GM19238 (cell line): ENCODE measurements around the gene TBC1D26.
"Not testable (repeated sequence)": the region's sequence is repeated elsewhere in the genome, so short reads cannot be mapped to it uniquely, and the experiment has no call there.

ENCODE experiments used
- DNase-seq: peaks from one replicate; pipeline ENCODE4 v3.0.0; 2011; ENCODE audit warnings: low spot score; ENCODE audit not compliant: insufficient read length

The TBC1D26 gene

DNA sequence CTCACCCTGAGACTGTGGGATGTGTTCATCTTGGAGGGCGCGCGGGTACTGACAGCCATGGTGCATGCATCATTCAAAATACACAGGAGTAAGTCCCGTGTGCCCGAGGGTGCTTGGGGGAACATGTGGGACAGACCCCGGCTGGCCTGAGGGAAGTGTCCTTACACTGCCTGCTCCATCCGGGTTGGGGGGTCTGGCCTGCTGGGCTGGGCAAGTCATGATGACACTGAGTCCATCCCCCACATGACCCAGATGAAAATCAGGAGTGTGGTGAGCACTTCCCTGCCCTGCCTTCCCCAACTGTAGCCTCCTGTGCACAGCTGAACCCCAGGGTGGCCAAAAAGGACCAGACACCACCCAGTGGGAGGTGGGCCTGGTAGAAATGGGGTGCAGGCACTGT is 10.8 kb downstream of the TBC1D26 start:
- DNase-seq, result no peak

DNA sequence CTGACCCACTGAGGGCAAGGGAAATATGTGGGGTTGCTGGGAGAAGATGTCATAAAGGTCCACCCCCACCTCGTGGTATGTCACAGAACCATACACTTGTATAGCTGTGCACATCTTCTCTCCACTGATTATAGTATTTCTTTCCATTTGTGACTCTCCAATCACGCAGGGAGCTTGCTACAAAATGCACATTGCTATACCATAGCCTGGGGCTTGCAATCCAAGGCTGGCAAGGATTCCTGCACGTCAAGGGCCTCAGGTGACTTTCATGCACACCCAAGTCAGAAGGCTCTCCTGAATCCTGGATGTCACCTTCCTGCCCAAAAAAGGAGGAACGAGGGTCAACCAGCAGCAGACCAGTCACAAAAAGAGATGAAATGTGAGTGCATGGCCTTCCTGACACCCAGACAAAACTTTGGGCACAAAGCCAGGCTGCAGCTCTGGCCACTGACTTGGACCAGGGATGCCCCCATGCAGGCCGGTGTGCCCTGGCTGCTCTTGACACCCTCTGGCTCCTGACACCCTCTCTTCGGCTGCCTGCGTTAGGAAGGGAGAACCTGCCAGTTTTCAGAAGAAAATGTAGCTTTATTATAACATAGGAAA is 12.1 kb downstream of the TBC1D26 start:
- DNase-seq, result no peak

DNA sequence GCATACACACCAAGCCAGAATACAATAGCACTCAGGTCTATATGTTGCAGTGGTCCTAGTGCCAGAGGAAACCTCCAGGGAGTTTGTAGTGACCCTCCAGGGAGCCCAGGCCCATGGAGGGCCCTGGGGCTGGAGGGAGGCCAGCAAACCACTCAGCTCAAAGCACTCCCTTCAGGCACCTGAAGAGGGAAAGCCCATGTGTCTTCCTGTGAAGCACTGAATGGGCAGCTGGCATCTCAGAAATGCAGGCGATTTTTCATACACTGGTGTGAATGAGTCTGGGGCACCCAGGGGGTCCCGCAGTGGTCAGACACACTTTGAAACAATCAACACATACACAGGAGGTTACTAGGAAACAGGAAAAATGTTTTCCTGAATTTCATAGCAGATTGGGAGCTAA is 12.8 kb downstream of the TBC1D26 start:
- no peak for DNase-seq

DNA sequence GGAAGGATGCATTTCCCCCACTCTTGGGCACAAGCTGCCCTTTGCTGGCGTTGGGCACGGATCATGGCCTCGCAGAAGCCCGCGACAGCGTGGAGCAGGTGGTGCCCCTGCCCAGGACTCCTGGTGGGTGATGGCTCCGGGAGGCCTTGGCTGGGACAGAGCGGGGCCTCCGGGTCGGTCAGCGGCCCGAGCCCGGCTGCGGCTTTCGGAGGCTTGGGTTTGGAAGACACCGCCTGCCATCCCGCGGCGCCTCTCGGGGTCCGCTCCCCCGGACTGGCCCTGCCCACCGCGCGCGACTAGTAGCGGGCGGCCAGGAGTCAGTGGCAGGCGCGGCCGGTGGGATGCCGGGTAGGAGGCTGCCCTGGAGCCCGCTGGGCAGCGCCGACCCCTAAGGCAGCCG is 17.3 kb downstream of the TBC1D26 start:
- DNase-seq, result not testable (repeated sequence)

DNA sequence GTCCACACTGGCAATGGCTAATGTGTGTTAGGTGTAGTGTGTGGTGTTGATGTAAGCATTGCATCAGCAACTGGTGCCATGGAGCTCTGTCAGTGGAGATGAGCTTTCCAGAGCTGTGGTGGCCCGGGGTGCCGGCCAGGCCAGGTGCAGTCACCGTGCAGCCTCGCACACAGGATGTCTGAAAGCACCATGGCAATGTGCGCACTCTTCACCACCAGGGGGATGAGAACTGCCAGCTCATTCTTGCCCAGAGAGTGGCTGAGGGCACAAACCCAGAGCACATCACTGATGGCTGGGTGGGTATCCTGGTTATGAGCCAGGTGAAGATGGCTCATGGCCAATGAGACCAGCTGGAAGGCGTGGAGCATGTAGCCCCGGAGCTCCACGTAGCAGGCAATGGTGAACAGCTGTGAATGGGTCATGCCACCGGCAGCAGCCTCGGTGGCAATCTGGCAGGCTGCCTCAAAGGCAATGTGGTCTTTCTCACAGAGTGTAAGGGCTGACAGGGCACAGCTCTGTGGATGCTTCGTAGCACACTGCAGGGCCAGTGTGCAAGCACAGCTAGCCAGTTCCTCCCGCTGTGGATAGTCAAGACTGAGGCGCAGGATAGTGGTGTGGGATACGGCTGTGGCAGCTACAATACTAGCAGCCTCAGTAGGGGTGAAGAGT is 36.9 kb downstream of the TBC1D26 start:
- not testable (repeated sequence) for DNase-seq

DNA sequence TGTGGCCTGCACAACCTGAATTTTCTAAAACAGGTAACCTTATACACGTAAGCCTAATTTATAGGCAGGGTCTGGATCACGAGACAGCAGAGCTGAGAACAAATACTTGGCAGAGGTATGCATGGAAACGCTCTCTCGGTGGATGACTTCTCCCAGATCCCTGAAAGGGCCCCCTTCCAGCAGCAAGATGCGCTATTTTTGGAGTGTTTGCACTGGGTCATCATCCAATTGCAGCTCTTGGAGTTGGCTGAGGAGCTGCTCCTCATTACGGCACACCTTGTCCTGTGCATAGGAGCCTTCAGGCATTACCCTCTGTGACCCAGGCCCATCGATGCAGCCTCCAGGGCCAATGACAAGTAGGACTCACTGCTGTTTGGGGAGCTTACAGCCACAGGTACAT is 38.6 kb downstream of the TBC1D26 start:
- not testable (repeated sequence) for DNase-seq

DNA sequence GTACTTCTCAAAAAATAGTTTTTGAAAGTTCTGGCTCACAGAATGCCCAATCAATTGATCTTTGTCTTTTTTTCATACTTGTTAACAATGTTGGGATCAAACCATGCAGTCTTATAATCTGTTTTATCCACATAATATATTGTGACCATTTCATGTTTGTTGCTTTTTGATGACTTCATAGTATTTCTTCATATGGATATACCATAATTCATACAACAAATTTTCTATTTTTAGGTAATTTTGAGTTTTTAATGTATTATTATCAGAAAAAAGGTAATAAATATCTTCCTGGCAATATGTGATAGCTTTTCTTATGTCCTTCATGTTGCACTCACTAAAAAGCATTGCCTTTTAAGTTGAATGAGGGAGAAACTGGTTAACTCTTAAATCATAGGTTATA is 44.8 kb downstream of the TBC1D26 start:
- DNase-seq, result no peak

DNA sequence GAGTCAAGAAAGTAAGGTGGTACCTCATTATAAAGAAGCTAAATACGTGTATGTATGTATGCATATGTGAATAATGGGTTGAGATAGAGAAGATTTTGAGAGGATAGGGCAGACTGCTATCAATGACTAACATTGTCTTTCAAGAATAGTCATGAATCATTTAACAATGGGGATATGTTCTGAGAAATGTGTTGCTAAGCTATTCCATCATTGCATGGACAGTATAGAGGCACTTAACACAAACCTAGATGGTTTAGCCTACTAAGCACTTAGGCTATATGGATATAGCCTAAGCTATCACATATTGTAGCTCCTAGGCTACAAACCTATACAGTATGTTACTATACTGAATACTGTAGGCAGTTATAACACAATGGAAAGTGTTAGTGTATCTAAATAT is 45.2 kb downstream of the TBC1D26 start:
- no peak for DNase-seq

DNA sequence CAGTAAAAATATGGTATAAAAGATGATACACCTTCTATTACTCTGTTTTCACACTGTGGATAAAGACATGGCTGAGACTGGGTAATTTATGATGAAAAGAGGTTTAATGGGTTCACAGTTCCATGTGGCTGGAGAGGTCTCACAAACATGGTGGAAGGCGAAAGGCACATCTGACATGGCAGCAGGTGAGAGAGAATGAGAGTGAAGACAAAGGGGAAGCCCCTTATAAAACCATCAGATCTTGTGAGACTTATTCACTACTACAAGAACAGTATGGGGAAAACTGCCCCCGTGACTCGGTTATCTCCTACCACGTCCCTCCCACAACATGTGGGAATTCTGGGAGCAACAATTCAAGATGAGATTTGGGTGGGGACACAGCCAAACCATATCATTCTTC is 45.6 kb downstream of the TBC1D26 start:
- DNase-seq, result no peak

DNA sequence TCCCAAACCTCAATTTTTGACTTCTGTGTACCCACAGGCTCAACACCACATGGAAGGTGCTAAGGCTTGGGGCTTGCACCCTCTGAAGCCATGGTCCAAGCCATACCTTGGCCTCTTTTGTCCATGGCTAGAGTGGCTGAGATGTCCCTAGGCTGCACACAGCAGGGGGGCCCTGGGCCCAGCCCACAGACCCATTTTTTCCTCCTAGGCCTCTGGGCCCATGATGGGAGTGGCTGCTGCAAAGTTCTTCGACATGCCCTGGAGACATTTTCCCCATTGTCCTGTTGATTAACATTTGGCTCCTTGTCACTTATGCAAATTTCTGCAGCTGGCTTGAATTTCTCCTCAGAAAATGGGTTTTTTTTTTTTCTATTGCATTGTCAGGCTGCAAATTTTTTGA is 47.0 kb downstream of the TBC1D26 start:
- no peak for DNase-seq

DNA sequence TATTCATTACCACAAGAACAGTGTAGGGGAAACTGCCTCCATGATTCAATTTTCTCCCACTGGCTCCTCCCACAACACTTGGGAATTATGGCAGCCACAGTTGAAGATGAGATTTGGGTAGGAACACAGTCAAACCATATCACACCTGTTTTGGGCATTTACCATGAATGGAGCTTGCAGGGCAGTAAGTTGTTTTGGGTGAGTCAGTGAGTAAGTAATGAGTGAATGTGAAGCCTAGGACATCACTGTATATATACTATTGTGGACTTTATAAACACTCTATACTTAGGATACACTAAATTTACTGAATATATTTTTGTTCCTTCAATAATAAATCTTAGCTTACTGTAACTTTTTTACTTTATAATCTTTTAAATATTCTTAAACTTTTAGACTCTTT is 48.1 kb downstream of the TBC1D26 start:
- DNase-seq, result no peak

DNA sequence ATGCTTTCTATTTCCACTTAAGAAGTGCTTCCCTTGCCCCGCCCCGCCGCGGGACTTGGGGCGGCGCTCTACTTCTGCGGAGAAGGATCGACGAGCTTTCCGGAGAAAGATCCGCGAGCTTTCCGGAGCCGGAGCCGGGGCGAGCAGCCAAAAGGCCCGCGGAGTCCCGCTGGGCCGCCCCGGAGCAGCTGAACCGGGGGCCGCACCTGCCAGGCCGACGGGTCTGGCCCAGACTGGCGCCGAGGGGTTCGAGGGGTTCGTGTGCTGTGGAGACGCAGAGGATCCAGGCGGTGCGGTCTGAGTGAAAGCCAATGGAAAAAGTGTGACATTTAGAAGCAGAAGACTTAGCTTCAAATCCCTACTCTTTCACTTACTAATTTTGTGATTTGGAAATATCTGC is 50.8 kb downstream of the TBC1D26 start:
- DNase-seq, result no peak

DNA sequence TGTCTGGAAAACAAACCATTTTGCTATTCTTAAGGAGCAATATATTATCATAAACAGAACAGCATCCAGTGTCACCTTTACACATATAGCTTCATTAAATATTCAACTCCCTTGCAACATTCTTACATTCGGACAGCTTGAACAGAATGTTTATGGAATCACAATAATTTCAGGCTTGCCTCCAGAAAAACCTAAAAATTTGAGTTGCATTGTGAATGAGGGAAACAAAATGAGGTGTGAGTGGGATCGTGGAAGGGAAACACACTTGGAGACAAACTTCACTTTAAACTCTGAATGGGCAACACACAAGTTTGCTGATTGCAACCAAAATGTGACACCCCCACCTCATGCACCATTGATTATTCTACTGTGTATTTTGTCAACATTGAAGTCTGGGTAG is 51.4 kb downstream of the TBC1D26 start:
- DNase-seq, result no peak

DNA sequence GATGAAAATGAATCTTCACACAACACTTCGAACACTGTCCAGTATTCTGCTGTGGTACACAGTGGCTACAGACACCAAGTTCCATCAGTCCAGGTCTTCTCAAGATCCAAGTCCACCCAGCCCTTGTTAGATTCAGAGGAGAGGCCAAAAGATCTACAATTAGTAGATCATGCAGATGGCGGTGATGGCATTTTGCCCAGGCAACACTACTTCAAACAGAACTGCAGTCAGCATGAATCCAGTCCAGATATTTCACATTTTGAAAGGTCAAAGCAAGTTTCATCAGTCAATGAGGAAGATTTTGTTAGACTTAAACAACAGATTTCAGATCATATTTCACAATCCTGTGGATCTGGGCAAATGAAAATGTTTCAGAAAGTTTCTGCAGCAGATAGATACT is 52.3 kb downstream of the TBC1D26 start:
- DNase-seq, result not testable (repeated sequence)

DNA sequence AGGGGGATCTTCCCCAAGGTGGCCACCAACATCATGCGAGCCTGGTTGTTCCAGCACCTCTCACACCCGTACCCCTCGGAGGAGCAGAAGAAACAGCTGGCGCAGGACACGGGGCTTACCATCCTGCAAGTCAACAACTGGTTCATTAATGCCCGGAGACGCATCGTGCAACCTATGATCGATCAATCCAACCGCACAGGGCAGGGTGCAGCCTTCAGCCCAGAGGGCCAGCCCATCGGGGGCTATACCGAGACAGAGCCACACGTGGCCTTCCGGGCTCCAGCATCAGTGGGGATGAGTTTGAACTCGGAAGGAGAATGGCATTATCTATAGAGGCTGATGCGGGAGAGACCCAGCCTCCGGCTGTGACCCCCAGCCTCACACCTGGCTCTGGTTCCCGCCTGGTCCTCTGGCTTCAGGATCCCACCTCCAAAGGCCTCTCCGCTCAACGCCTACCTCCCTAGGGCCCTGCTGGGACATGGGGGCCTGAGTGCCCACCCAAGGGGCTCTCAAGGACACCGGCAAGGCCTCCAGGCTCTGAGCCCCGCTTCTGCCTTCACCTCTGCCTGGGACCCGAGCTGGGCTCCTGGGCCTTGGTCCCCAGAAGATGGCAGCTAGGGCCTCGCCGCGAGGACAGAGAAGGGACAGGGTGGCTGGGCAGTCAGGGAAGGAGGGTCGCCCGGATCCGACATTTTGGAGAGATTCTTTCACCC is 55.4 kb downstream of the TBC1D26 start:
- DNase-seq, result not testable (repeated sequence)

DNA sequence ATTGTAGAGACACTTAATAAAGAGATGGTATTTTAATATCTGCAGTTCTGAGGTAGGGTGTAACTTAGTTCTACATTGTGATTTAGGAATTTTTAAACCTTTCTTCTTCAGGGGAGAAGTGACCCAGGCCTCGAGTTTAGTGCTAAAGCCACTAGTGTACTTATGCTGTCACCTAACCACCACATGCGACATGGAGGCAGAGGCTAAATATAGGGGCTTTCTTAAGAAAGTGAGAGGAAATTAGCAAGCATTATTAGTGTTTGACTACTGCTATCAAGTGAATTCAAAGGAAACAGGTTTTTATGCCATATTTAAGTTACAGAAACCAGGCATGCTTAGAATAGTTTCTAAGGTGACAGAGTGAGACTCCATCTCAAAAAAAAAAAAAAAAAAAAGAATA is 56.3 kb downstream of the TBC1D26 start:
- DNase-seq, result not testable (repeated sequence)
